Fibroblast of lung (primary cell): ENCODE results near the gene PRCC. TPM values are rescaled to one million over a fixed set of nuclear protein-coding genes. Genes with fewer than 3 reads are reported as not detected.
A peak's percentile ranks its signal among the peaks of the same experiment; 100 is the strongest.

Source experiments
- DNase-seq, 2 donors: peaks; one replicate each; pipeline versions ENCODE4 v3.0.0 to v3.0.0-alpha.2; 2010; ENCODE audit warnings: low read depth in 2 of 2
- H2AFZ ChIP-seq: 2 replicates; pipeline ENCODE4 v1.5.1; 2012; ENCODE audit warnings: low read length, control low read depth, inconsistent platforms
- H3K27ac ChIP-seq: 2 replicates; pipeline ENCODE4 v1.5.1; 2011; ENCODE audit warnings: low read length, control low read depth; ENCODE audit not compliant: insufficient read depth
- H3K27me3 ChIP-seq: 2 replicates; pipeline ENCODE4 v1.5.1; 2011; ENCODE audit warnings: mild to moderate bottlenecking, low read length; ENCODE audit not compliant: control insufficient read depth, insufficient read depth
- H3K36me3 ChIP-seq: 2 replicates; pipeline ENCODE4 v1.5.1; 2011; ENCODE audit warnings: low read length; ENCODE audit not compliant: control insufficient read depth, insufficient read depth
- H3K4me1 ChIP-seq: 2 replicates; pipeline ENCODE4 v1.5.1; 2011; ENCODE audit warnings: low read length; ENCODE audit not compliant: control insufficient read depth, insufficient read depth; ENCODE audit errors: extremely low read depth
- H3K4me2 ChIP-seq: 2 replicates; pipeline ENCODE4 v1.5.1; 2011; ENCODE audit warnings: low read length, control low read depth; ENCODE audit not compliant: insufficient read depth; ENCODE audit errors: extremely low read depth
- H3K4me3 ChIP-seq, 4 experiments: fragments of 200-600 bp in 1 of 4; sonication (generic) in 1 of 4; replicated peaks in 1 of 4; 2 replicates each; pipeline ENCODE4 v1.5.1; 2011 to 2016; ENCODE audit warnings: low read length in 4 of 4, low read depth in 3 of 4, mild to moderate bottlenecking in 3 of 4, control low read depth in 2 of 4, inconsistent platforms in 1 of 4, mixed read lengths in 1 of 4; ENCODE audit not compliant: insufficient read depth in 1 of 4; ENCODE audit errors: control extremely low read depth in 1 of 4
- H3K79me2 ChIP-seq: 2 replicates; pipeline ENCODE4 v1.5.1; 2012; ENCODE audit warnings: mild to moderate bottlenecking, low read length, inconsistent platforms; ENCODE audit not compliant: control insufficient read depth, insufficient read depth
- H3K9ac ChIP-seq: 2 replicates; pipeline ENCODE4 v1.5.1; 2011; ENCODE audit warnings: mild to moderate bottlenecking, low read length, control low read depth; ENCODE audit not compliant: insufficient read depth
- H3K9me3 ChIP-seq: 2 replicates; pipeline ENCODE4 v1.5.1; 2012; ENCODE audit warnings: low read depth, low read length; ENCODE audit not compliant: control insufficient read depth, insufficient read depth
- H4K20me1 ChIP-seq: 2 replicates; pipeline ENCODE4 v1.5.1; 2011; ENCODE audit warnings: low read length; ENCODE audit not compliant: control insufficient read depth, insufficient read depth; ENCODE audit errors: extremely low read depth
- EZH2 ChIP-seq: IDR thresholded peaks from 2 replicates; pipeline ENCODE4 v1.5.1; 2012; ENCODE audit warnings: low read length, control low read depth, mild to moderate bottlenecking; ENCODE audit errors: missing control alignments
- polyA plus RNA-seq, 2 donors: library from polyadenylated mRNA; depleted of rRNA in 1 of 2; stranded (reverse) in 1 of 2; unstranded in 1 of 2; fragments of >200 nt; gene quantifications; 2 replicates each; pipeline ENCODE4 v1.2.1, GENCODE V29; 2011 to 2012; ENCODE audit warnings: missing spikeins in 1 of 2
- total RNA-seq: library from RNA; depleted of rRNA; stranded (reverse); fragments of >200 nt; gene quantifications from 2 replicates; pipeline ENCODE4 v1.2.1, GENCODE V29; 2014
- TF ChIP-seq, protein P1 (sequence below), 2 donors: IDR thresholded peaks in 1 of 2; conservative IDR thresholded peaks in 1 of 2; 1 replicate in 1 of 2; 2 replicates in 1 of 2; pipeline ENCODE4 v1.5.1; 2011 to 2012; ENCODE audit warnings: low read length in 2 of 2, control low read depth in 1 of 2, inconsistent platforms in 1 of 2, low read depth in 1 of 2, mild to moderate bottlenecking in 1 of 2

PRCC gene
- total and polyA plus RNA-seq, 2 donors (not counting 1 experiment from before 2014, with no cell fraction given), result 13.2 to 52.0 TPM

DNA sequence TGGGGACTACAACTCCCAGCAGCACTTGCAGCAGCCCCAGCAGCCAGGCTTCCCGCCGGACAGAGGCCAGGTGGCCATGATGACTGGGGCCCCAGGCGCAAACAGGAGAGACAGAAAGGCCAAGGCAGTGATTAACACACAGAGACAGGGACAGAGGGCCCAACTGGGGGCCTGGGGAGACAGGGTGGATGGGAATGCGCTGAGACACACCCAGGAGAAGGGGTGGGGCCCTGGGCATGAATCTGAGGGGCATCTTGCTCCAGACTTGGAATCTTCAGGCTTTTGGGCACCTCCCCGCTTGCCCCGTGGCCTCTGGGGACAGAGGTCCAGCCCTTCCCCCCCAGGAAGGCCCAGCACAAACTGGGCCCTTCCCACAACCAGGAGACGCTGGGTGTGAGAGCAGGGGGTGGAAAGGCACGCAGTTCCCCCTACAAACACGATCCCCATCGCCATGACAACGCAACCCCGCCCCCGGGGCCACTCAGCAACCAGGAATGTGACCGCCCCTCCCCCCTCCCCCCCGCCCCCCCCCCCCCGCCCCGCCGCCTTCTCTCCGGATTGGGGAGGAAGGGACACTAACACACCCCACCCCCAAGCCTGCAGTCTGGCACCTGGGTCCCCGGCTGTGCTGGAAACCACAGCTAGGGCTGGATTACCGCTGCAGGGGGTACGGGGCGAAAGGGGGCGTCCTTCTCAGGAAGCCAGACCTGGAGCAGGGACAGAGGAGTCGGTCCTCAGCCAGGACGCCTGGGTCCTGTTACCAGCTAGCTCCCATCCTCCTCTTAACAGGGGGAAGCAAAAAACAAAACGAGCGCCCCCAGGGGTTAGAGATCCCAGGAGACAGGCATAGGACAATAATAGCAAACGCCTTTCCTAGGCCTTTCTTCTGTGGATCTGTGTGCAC, 20.4 kb upstream of the PRCC start:
- Histone ChIP-seq H2AFZ (no peak overlapping the region), H3K27ac (peak overlapping the region; percentile 100), H3K4me1 (peaks cover 34% of the 10 kb centered on the region), H3K4me3 (peak overlapping the region; percentile 51 to 95 (median 84)), H4K20me1 (no peaks in the 10 kb centered on the region), H3K9ac (peak overlapping the region; percentile 96), H3K4me2 (peak overlapping the region; percentile 98), H3K27me3 (no peaks in the 10 kb centered on the region), H3K9me3 (no peaks in the 10 kb centered on the region), H3K79me2 (peaks cover 75% of the 10 kb centered on the region), H3K36me3 (peaks cover 17% of the 10 kb centered on the region)
- DNase-seq, result peak; percentile 89 to 95
- no peak for TF ChIP-seq EZH2

DNA sequence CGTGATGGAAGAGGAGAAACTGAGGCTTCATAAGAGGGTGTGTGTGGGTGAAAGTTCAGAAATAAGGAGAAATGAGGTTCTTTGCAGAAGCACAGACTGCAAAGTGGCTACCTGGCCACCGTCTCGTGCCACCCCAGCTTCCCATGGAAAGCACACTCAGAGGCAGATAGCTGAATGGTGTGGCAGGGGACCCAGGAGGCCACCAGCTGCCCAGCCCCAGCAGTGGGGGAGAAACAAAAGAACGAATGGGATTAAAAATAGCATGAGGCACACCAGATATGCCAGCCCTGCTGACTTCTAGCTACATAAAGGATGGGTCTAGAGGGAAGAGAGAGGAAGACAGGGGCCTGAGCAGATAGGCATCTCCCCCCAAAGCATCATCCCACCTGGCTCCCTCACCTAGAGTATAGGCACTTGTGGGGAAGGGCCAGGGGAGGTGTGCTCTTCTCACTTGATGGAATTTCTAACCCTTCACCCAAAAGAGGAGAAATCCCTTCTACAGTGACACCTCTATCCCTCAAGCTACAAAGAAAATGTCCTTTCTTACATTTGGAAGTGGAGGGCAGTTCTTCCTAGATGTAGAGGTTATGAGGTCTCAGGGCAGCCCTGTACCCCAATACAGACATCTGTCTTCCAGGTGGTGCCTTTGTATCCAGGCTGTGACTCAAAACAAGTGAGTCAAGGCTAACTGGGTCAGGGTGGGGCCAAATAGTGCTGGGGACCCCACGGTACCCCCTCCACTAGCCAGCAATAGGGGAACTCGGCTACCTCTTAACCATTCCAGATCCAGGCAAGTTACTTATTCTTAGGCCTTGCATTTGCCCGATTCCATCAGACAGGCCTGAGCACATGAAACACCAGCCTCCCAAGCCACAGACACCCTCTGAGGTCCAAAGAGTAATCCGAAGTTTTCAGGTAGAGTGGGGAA, 19.3 kb upstream of the PRCC start:
- peak overlapping the region; percentile 100 for H3K27ac ChIP-seq
- no peaks in the 10 kb centered on the region for H3K27me3 ChIP-seq
- H3K4me1 ChIP-seq, result peaks cover 38% of the 10 kb centered on the region
- peaks cover 15% of the 10 kb centered on the region for H3K36me3 ChIP-seq
- peak overlapping the region; percentile 84 for H3K4me2 ChIP-seq
- TF ChIP-seq, protein P1, sequence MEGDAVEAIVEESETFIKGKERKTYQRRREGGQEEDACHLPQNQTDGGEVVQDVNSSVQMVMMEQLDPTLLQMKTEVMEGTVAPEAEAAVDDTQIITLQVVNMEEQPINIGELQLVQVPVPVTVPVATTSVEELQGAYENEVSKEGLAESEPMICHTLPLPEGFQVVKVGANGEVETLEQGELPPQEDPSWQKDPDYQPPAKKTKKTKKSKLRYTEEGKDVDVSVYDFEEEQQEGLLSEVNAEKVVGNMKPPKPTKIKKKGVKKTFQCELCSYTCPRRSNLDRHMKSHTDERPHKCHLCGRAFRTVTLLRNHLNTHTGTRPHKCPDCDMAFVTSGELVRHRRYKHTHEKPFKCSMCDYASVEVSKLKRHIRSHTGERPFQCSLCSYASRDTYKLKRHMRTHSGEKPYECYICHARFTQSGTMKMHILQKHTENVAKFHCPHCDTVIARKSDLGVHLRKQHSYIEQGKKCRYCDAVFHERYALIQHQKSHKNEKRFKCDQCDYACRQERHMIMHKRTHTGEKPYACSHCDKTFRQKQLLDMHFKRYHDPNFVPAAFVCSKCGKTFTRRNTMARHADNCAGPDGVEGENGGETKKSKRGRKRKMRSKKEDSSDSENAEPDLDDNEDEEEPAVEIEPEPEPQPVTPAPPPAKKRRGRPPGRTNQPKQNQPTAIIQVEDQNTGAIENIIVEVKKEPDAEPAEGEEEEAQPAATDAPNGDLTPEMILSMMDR (conservative IDR thresholded peaks at IDR 0.05 in 1 of 2, IDR thresholded peaks at IDR 0.05 in 1 of 2; ENCODE audit: low read depth in 1 of 2, low read length in 2 of 2), result no peak
- no peak for TF ChIP-seq EZH2
- H3K9me3 ChIP-seq, result no peaks in the 10 kb centered on the region
- H3K9ac ChIP-seq, result peak overlapping the region; percentile 89
- DNase-seq, result peak in 1 of 2 donors; percentile 27
- H4K20me1 ChIP-seq, result no peaks in the 10 kb centered on the region
- peak overlapping the region; percentile 83 to 95 (median 90) for H3K4me3 ChIP-seq
- no peak overlapping the region for H2AFZ ChIP-seq
- H3K79me2 ChIP-seq, result peaks cover 80% of the 10 kb centered on the region

DNA sequence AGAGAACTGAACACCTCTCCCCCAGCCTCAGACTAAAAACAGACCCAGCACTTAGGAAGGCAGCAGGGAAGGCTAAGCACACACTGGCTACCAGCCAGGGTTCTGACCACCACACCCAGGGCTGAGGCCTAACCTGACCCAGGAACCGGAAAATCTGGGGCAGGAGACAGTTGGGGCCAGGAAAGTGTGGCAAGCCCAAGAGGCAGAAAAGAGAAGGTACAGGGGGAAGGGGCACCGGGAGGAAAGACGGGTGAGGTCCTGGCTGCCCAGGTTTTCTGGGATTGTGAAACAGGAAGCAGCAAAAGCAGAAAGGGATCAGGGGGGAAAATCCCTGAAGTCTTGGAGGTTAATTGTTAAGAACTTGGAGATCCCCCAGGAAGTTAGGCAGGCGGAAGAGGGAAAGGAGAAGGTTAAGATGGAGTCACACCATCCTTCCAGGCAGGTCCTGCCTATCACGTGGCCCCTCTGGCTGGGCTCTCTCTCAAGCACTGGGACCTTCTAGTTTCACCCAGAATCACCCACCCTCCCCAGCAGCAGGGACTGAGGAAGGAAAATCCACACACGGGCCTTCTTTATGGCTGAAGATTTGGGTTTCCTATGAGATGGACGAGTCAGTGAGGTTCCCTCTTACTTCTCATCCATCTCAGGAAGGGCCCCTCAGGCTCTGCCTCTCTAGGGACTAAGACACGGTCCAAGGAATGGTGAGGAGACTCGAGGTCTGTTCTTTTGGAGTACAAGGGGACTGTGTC, 18.5 kb upstream of the PRCC start:
- Histone ChIP-seq H3K36me3 (peaks cover 10% of the 10 kb centered on the region), H3K4me3 (peak overlapping the region; percentile 83 to 95 (median 90)), H2AFZ (no peak overlapping the region), H3K27ac (peak overlapping the region; percentile 100), H3K79me2 (peaks cover 77% of the 10 kb centered on the region), H3K27me3 (no peaks in the 10 kb centered on the region), H3K4me1 (peaks cover 38% of the 10 kb centered on the region), H3K4me2 (peak overlapping the region; percentile 84), H4K20me1 (no peaks in the 10 kb centered on the region), H3K9me3 (no peaks in the 10 kb centered on the region), H3K9ac (peak overlapping the region; percentile 89)
- TF ChIP-seq EZH2, result no peak
- TF ChIP-seq, protein P1 (conservative IDR thresholded peaks at IDR 0.05 in 1 of 2, IDR thresholded peaks at IDR 0.05 in 1 of 2; ENCODE audit: low read depth in 1 of 2, low read length in 2 of 2), result no peak
- peak; percentile 41 to 70 for DNase-seq
